Panc1 (cell line): Measurements from ENCODE around the gene ATE1.

ENCODE experiments used
- CTCF ChIP-seq: fragments of 450-650 bp; IDR thresholded peaks from 2 replicates; pipeline ENCODE4 v1.5.1; 2017; ENCODE audit warnings: mild to moderate bottlenecking
- REST ChIP-seq, 2 experiments: IDR thresholded peaks; 2 replicates each; pipeline ENCODE4 v1.6.1; 2011 to 2012; ENCODE audit warnings: low read depth in 2 of 2, control low read depth in 1 of 2, low read length in 1 of 2, mild to moderate bottlenecking in 1 of 2, moderate library complexity in 1 of 2; ENCODE audit not compliant: insufficient read depth in 1 of 2
- SIN3A ChIP-seq: IDR thresholded peaks from 2 replicates; pipeline ENCODE4 v1.6.1; 2012; ENCODE audit warnings: low read depth, mild to moderate bottlenecking, low read length, moderate library complexity, borderline replicate concordance; ENCODE audit not compliant: insufficient read depth

GRCh38 chr10:121709675-121710073, 218.2 kb downstream of the ATE1 start:
- no peak for TF ChIP-seq CTCF
- no peak for TF ChIP-seq SIN3A
- no peak for TF ChIP-seq REST (IDR thresholded peaks at IDR 0.05; ENCODE audit: insufficient read depth in 1 of 2, low read depth in 2 of 2, low read length in 1 of 2)
